Psoas muscle (tissue), 8 donors: ENCODE results near the gene ANAPC5. TPM values are rescaled to one million over a fixed set of nuclear protein-coding genes. Genes with fewer than 3 reads are reported as not detected.

Source experiments
- ATAC-seq, 4 donors: fragments of 200-7000 bp; cut with Tn5 transposase; one replicate each; pipeline ENCODE4 v1.9.1; 2020; ENCODE audit warnings: moderate library complexity in 3 of 4, mild to moderate bottlenecking in 2 of 4
- DNase-seq, 2 donors: peaks; one replicate each; pipeline ENCODE4 v3.0.0-alpha.2; 2020
- H3K27ac ChIP-seq: fragments of 200-600 bp; one replicate; pipeline ENCODE4 v1.8.0; 2022
- H3K27me3 ChIP-seq, 3 donors: fragments of 200-600 bp in 1 of 3; one replicate each; pipeline versions ENCODE4 v1.6.1 to v1.8.0; 2013 to 2022; ENCODE audit warnings: low read length in 2 of 3, mild to moderate bottlenecking in 2 of 3, moderate library complexity in 1 of 3; ENCODE audit not compliant: insufficient read depth in 3 of 3
- H3K36me3 ChIP-seq, 2 donors: fragments of 200-600 bp in 1 of 2; one replicate each; pipeline versions ENCODE4 v1.6.1 to v1.8.0; 2013 to 2022; ENCODE audit warnings: low read depth in 1 of 2, mild to moderate bottlenecking in 1 of 2, moderate library complexity in 1 of 2; ENCODE audit not compliant: insufficient read depth in 1 of 2
- H3K4me1 ChIP-seq: fragments of 200-600 bp; one replicate; pipeline ENCODE4 v1.8.0; 2022
- H3K4me3 ChIP-seq: fragments of 200-600 bp; one replicate; pipeline ENCODE4 v1.8.0; 2022; ENCODE audit warnings: mild to moderate bottlenecking
- H3K9me3 ChIP-seq: fragments of 200-600 bp; one replicate; pipeline ENCODE4 v1.8.0; 2022
- WGBS, 3 donors: extraction: QIAGEN DNeasy Blood & Tissue Kit; methylation state at CpG; one replicate each; pipeline versions ENCODE4 v1.1.6 to v1.1.7; 2013; 5-methylcytosine and 5-hydroxymethylcytosine counted together
- intact Hi-C, 2 donors: fragments of 100-400 bp; cut with DNase I; formaldehyde crosslinking; loops; one replicate each; pipeline versions ENCODE4 v1.11.0 to v1.14.2; 2022
- polyA plus RNA-seq, 3 donors: library from polyadenylated mRNA; stranded (reverse); fragments of 200-250 nt; gene quantifications; one replicate each; pipeline ENCODE4 v1.2.3, GENCODE V29; 2013
- total RNA-seq, 4 donors: library from RNA; stranded (reverse); fragmentation: NEBNext Ultra II Directional in 2 of 4; extraction: Animal tissue kit (Norgen Biotek cat#: 25700) in 2 of 4; gene quantifications; one replicate each; pipeline versions ENCODE4 v1.2.1 to v1.2.4, GENCODE V29; 2021 to 2023
- TF ChIP-seq, protein P1 (sequence below): fragments of 200-600 bp; IDR thresholded peaks from one replicate; pipeline ENCODE4 v1.8.0; 2022; ENCODE audit warnings: antibody characterized with exemption
- donor health status: healthy with polysubstance abuse.
- donor health status: DM: no; HTN: no; CAD: no; lungs with moderate emphysema.
- donor health status: Bipolar disorder and iron deficiency.
- donor health status: healthy.
- donor health status: DM: yes; HTN: yes; CAD: no.
- donor health status: DM: no; HTN: no; CAD: no.
- donor health status: DM: no; HTN: no; CAD: no.
- donor health status: DM: yes; HTN: yes; CAD: no.

The ANAPC5 gene
- total and polyA plus RNA-seq, 7 donors, result 47.1 to 120 (median 70.8) TPM

DNA sequence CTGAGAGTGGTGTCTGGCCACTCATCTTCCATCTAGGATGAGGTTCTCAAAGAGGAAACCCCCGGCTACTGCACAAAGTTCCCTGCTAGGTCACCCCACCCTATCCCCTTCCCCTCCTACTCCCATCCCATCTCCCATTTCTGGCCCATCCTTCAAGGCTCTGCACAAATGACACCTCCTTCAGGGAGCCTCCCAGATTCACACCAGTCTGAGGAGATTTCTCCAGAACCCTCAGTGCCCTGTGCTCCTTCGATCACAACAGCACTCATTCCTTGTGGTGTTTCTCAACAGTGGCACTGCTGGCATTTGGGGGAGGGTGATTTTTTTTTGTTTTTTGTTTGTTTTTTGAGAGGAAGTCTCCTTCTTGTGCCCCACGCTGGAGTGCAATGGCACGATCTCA is 58.6 kb downstream of the ANAPC5 start:
- Histone ChIP-seq H3K36me3 (peaks cover 0 to 20% of the 10 kb centered on the region in 2 donors), H3K9me3 (no peaks in the 10 kb centered on the region), H3K27me3 (no peaks in the 10 kb centered on the region), H3K27ac (no peak overlapping the region), H3K4me1 (peaks cover 11% of the 10 kb centered on the region), H3K4me3 (no peak overlapping the region)
- intact Hi-C loops, result no loop called here
- no peak for ATAC-seq
- TF ChIP-seq, protein P1, sequence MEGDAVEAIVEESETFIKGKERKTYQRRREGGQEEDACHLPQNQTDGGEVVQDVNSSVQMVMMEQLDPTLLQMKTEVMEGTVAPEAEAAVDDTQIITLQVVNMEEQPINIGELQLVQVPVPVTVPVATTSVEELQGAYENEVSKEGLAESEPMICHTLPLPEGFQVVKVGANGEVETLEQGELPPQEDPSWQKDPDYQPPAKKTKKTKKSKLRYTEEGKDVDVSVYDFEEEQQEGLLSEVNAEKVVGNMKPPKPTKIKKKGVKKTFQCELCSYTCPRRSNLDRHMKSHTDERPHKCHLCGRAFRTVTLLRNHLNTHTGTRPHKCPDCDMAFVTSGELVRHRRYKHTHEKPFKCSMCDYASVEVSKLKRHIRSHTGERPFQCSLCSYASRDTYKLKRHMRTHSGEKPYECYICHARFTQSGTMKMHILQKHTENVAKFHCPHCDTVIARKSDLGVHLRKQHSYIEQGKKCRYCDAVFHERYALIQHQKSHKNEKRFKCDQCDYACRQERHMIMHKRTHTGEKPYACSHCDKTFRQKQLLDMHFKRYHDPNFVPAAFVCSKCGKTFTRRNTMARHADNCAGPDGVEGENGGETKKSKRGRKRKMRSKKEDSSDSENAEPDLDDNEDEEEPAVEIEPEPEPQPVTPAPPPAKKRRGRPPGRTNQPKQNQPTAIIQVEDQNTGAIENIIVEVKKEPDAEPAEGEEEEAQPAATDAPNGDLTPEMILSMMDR, result no peak
- DNase-seq, result no peak
- WGBS, 3 donors, result 91 to 95% (median 93%) methylated on average over 4 of the region's 4 CpGs

GRCh38 chr12:121290410-121290809 is 61.8 kb downstream of the ANAPC5 start:
- H3K4me1 ChIP-seq, result peaks cover 2% of the 10 kb centered on the region
- no peak for DNase-seq
- no peaks in the 10 kb centered on the region for H3K9me3 ChIP-seq
- no peak overlapping the region for H3K27ac ChIP-seq
- TF ChIP-seq, protein P1, result no peak
- ATAC-seq, result no peak
- no peak overlapping the region for H3K4me3 ChIP-seq
- no peaks in the 10 kb centered on the region for H3K27me3 ChIP-seq
- 98% methylated on average over 5 of the region's 5 CpGs for WGBS, 3 donors
- H3K36me3 ChIP-seq, result peaks cover 0 to 20% of the 10 kb centered on the region in 2 donors
- intact Hi-C loops, result no loop called here

DNA sequence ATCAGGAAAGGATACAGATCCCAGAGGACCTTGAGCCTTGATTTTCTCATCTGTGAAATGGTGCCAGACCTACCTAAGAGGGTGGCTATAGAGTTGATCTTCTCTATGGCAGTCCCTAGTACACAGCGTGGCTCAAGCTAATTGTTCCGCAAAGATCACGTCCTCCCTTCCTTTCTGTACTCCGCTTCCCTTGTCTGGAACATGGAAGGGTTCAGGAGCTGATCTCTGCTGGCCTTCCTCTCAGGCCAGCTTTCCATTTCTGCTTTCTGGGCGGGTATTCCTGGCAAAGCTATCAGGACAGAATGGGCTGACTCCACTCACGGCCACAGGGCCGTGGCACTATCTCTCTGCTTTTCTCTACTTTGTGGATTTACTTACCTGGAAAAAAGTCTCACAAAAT is 62.2 kb downstream of the ANAPC5 start:
- DNase-seq, result no peak
- Histone ChIP-seq H3K9me3 (no peaks in the 10 kb centered on the region), H3K27ac (no peak overlapping the region), H3K36me3 (peaks cover 0 to 20% of the 10 kb centered on the region in 2 donors), H3K4me1 (no peaks in the 10 kb centered on the region), H3K27me3 (no peaks in the 10 kb centered on the region), H3K4me3 (no peak overlapping the region)
- 86 to 92% (median 92%) methylated on average over 7 of the region's 7 CpGs for WGBS, 3 donors
- ATAC-seq, result no peak
- TF ChIP-seq, protein P1, result no peak
- intact Hi-C loops, result no loop called here

DNA sequence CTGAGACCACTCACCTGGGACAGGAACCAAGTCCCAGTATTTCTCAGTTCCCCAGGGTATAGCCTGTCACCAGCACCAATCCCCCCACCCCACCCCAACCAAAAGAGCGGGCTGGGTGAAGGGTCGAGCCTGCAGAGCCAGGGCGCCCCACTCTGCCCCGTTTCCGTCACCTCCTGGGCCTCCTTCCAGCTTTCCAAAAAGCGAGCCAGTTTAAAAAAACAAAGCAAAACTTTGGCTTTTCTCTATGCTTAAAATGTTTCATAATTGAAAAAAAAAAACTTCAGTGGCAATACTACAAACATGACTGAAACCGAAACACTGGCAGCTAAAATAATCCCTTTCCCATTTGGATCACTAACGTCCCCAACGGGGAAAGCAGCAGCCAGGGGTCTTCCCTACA is 63.2 kb downstream of the ANAPC5 start:
- intact Hi-C loops, result no loop called here
- no peak for ATAC-seq
- peaks cover 0 to 20% of the 10 kb centered on the region in 2 donors for H3K36me3 ChIP-seq
- no peaks in the 10 kb centered on the region for H3K4me1 ChIP-seq
- no peaks in the 10 kb centered on the region for H3K27me3 ChIP-seq
- H3K4me3 ChIP-seq, result no peak overlapping the region
- DNase-seq, result no peak
- H3K9me3 ChIP-seq, result no peaks in the 10 kb centered on the region
- H3K27ac ChIP-seq, result peak overlapping the region; percentile 9
- WGBS, 3 donors, result 40 to 56% (median 53%) methylated on average over 9 of the region's 9 CpGs
- TF ChIP-seq, protein P1, result no peak

- no peaks in the 10 kb centered on the region for H3K9me3 ChIP-seq
- ATAC-seq (no peak), DNase-seq (no peak)
- intact Hi-C loops, result no loop called here
- H3K27ac ChIP-seq, result no peak overlapping the region
- no peaks in the 10 kb centered on the region for H3K4me1 ChIP-seq
- 58 to 67% (median 59%) methylated on average over 10 of the region's 10 CpGs for WGBS, 3 donors
- H3K27me3 ChIP-seq, result no peaks in the 10 kb centered on the region
- H3K36me3 ChIP-seq, result peaks cover 0 to 20% of the 10 kb centered on the region in 2 donors
- H3K4me3 ChIP-seq, result no peak overlapping the region
- TF ChIP-seq, protein P1, result no peak
Observed at GRCh38 chr12:121288158-121288845, 63.9 kb downstream of the ANAPC5 start.
